GM19468 (cell line): ENCODE results near the gene CT45A7.
"Not testable (repeated sequence)": the region's sequence is repeated elsewhere in the genome, so short reads cannot be mapped to it uniquely, and the experiment has no call there.

Experiments
- ATAC-seq: cut with Tn5 transposase; IDR thresholded peaks from one replicate; pipeline ENCODE4 v1.9.1; 2021; ENCODE audit warnings: mild to moderate bottlenecking, moderate library complexity, moderate number of reproducible peaks; ENCODE audit not compliant: unreplicated experiment; ENCODE audit errors: extremely low read depth

Gene CT45A7, protein sequence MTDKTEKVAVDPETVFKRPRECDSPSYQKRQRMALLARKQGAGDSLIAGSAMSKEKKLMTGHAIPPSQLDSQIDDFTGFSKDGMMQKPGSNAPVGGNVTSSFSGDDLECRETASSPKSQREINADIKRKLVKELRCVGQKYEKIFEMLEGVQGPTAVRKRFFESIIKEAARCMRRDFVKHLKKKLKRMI

GRCh38 chrX:135837180-135837579, at the start of gene CT45A7:
Gene CT45A7, minus strand, starts transcription at chrX:135837280. Its CDS starts 3,747 bp downstream, at chrX:135833533.
- ATAC-seq: not testable (repeated sequence)

- not testable (repeated sequence) for ATAC-seq
Measured at GRCh38 chrX:135882741-135883140, 45.7 kb upstream of the CT45A7 start.

DNA sequence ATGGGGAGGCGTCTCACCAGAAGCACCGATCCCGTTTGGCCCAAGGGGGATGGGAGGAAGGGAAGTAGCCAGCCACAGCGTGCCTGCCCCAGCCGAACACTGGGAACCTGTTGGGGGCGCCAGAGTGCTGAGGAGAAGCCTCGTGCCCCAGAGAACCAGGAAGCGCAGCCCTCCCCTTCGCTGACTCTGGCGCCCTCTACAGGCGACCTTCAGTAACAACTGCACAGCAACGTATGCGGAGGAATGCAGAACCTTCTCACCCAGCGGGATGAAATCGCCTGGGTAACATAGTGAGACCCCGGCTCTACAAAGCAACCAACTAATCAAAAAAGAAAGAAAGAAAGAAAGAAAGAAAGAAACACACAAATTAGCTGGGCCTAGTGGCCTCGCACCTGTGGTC, 34.6 kb upstream of the CT45A7 start, which contains the start of gene CT45A9:
CT45A9 (minus strand) TSS at position 101 of the 400 bp plus-strand sequence. CDS start 3,751 bp downstream, outside the sequence.
- ATAC-seq: not testable (repeated sequence)

DNA sequence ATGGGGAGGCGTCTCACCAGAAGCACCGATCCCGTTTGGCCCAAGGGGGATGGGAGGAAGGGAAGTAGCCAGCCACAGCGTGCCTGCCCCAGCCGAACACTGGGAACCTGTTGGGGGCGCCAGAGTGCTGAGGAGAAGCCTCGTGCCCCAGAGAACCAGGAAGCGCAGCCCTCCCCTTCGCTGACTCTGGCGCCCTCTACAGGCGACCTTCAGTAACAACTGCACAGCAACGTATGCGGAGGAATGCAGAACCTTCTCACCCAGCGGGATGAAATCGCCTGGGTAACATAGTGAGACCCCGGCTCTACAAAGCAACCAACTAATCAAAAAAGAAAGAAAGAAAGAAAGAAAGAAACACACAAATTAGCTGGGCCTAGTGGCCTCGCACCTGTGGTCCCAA, 17.4 kb upstream of the CT45A7 start, which contains the start of gene CT45A8:
CT45A8 (minus strand) TSS at position 101 of the 400 bp plus-strand sequence. CDS start 3,755 bp downstream, outside the sequence.
- ATAC-seq: not testable (repeated sequence)

DNA sequence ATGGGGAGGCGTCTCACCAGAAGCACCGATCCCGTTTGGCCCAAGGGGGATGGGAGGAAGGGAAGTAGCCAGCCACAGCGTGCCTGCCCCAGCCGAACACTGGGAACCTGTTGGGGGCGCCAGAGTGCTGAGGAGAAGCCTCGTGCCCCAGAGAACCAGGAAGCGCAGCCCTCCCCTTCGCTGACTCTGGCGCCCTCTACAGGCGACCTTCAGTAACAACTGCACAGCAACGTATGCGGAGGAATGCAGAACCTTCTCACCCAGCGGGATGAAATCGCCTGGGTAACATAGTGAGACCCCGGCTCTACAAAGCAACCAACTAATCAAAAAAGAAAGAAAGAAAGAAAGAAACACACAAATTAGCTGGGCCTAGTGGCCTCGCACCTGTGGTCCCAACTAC, 17.2 kb downstream of the CT45A7 start, which contains the start of gene CT45A2:
CT45A2 (minus strand) TSS at position 101 of the 400 bp plus-strand sequence. CDS start 3,747 bp downstream, outside the sequence.
- ATAC-seq: not testable (repeated sequence)

GRCh38 chrX:135802687-135803086, 34.4 kb downstream of the CT45A7 start, which contains the start of gene CT45A6:
Gene CT45A6, minus strand, starts transcription at chrX:135802787. Its CDS starts 3,794 bp downstream, at chrX:135798993.
- not testable (repeated sequence) for ATAC-seq

GRCh38 chrX:135785403-135785802, 51.7 kb downstream of the CT45A7 start, which contains the start of gene CT45A5:
Gene CT45A5, minus strand, starts transcription at chrX:135785503. Its CDS starts 3,774 bp downstream, at chrX:135781729.
- ATAC-seq: not testable (repeated sequence)
